HepG2 (cell line): ENCODE results near the gene ANKRD39. TPM values are rescaled to one million over a fixed set of nuclear protein-coding genes. Genes with fewer than 3 reads are reported as not detected.

Experiments used
- ARHGAP35 ChIP-seq: sonication (generic); formaldehyde crosslinking; IDR thresholded peaks from 2 replicates; pipeline ENCODE4 v1.9.0; 2022; ENCODE audit warnings: mild to moderate bottlenecking, inconsistent platforms, moderate library complexity, missing genetic modification reagents, borderline replicate concordance
- ARID2 ChIP-seq: sonication (generic); formaldehyde crosslinking; IDR thresholded peaks from 2 replicates; pipeline ENCODE4 v1.8.1; 2022; ENCODE audit warnings: mild to moderate bottlenecking, missing genetic modification reagents, borderline replicate concordance
- CAMTA2 ChIP-seq: sonication (generic); formaldehyde crosslinking; IDR thresholded peaks from 2 replicates; pipeline ENCODE4 v1.4.0; 2020; ENCODE audit warnings: mild to moderate bottlenecking, missing genetic modification reagents, borderline replicate concordance
- CCAR2 ChIP-seq: fragments of 200-400 bp; formaldehyde crosslinking; optimal IDR thresholded peaks from 2 replicates; pipeline ENCODE3; 2018; ENCODE audit warnings: low read depth, mild to moderate bottlenecking, low read length, moderate library complexity
- CEBPB ChIP-seq: IDR thresholded peaks from 2 replicates; pipeline ENCODE4 v1.6.1; 2011; ENCODE audit warnings: low read depth, low read length, improper control_type of control experiment, borderline replicate concordance
- ELF1 ChIP-seq: sonication (generic); formaldehyde crosslinking; IDR thresholded peaks from 2 replicates; pipeline ENCODE4 v1.4.0; 2020; ENCODE audit warnings: missing genetic modification reagents
- HHEX ChIP-seq: IDR thresholded peaks from 2 replicates; pipeline ENCODE4 v1.6.1; 2016; ENCODE audit warnings: control low read depth
- HOXA7 ChIP-seq: sonication (generic); formaldehyde crosslinking; IDR thresholded peaks from 2 replicates; pipeline ENCODE4 v1.8.1; 2022; ENCODE audit warnings: mild to moderate bottlenecking, missing genetic modification reagents, moderate library complexity
- JARID2 ChIP-seq: sonication (generic); formaldehyde crosslinking; IDR thresholded peaks from 2 replicates; pipeline ENCODE4 v1.8.1; 2023; ENCODE audit warnings: missing genetic modification reagents, inconsistent platforms; ENCODE audit not compliant: insufficient replicate concordance
- KDM6A ChIP-seq: IDR thresholded peaks from 2 replicates; pipeline ENCODE4 v1.6.1; 2016; ENCODE audit warnings: low read depth
- LCORL ChIP-seq, 2 experiments: fragments of 450-650 bp in 1 of 2; sonication (generic) in 1 of 2; formaldehyde crosslinking in 1 of 2; IDR thresholded peaks; 2 replicates each; pipeline versions ENCODE4 v1.5.0 to v1.6.1; 2017 to 2020; ENCODE audit warnings: antibody characterized with exemption in 1 of 2, missing genetic modification reagents in 1 of 2
- SETDB1 ChIP-seq: sonication (generic); formaldehyde crosslinking; IDR thresholded peaks from 2 replicates; pipeline ENCODE4 v1.5.1; 2020; ENCODE audit warnings: missing genetic modification reagents, mild to moderate bottlenecking, borderline replicate concordance
- THYN1 ChIP-seq: sonication (generic); formaldehyde crosslinking; IDR thresholded peaks from 2 replicates; pipeline ENCODE4 v1.8.1; 2023; ENCODE audit warnings: low read depth, mild to moderate bottlenecking, moderate library complexity, missing genetic modification reagents, borderline replicate concordance
- TOE1 ChIP-seq: sonication (generic); formaldehyde crosslinking; IDR thresholded peaks from 2 replicates; pipeline ENCODE4 v1.4.0; 2020; ENCODE audit warnings: mild to moderate bottlenecking, missing genetic modification reagents
- ZNF235 ChIP-seq: sonication (generic); formaldehyde crosslinking; IDR thresholded peaks from 2 replicates; pipeline ENCODE4 v1.8.1; 2023; ENCODE audit warnings: mild to moderate bottlenecking, missing genetic modification reagents, borderline replicate concordance
- ZNF672 ChIP-seq: sonication (generic); formaldehyde crosslinking; IDR thresholded peaks from 2 replicates; pipeline ENCODE4 v1.8.1; 2022; ENCODE audit warnings: missing genetic modification reagents
- ZNF766 ChIP-seq: sonication (generic); formaldehyde crosslinking; IDR thresholded peaks from 2 replicates; pipeline ENCODE4 v1.5.0; 2020; ENCODE audit warnings: missing genetic modification reagents, borderline replicate concordance
- polyA plus RNA-seq, 8 experiments: library from polyadenylated mRNA; depleted of rRNA in 3 of 8; stranded (reverse) in 7 of 8; unstranded in 1 of 8; fragments of >200 nt; fragmentation: Illumina TruSeq in 4 of 8; extraction: Trizol in 4 of 8; gene quantifications; 2 replicates each; pipeline versions ENCODE4 v1.2.1 to v1.2.3, GENCODE V29; 2011 to 2016; ENCODE audit warnings: low read depth in 4 of 8, missing spikeins in 1 of 8, mixed read lengths in 1 of 8; ENCODE audit not compliant: insufficient read depth in 1 of 8
- total RNA-seq, 5 experiments: library from RNA; depleted of rRNA; stranded (reverse); fragments of >200 nt; fragmentation: Illumina TruSeq; extraction: Trizol; gene quantifications; 2 replicates each; pipeline ENCODE4 v1.2.3, GENCODE V29; 2016; ENCODE audit warnings: low read depth in 1 of 5
- TF ChIP-seq, protein P1 (sequence below): sonication (generic); formaldehyde crosslinking; IDR thresholded peaks from 2 replicates; pipeline ENCODE4 v1.4.0; 2020; ENCODE audit warnings: mild to moderate bottlenecking, missing genetic modification reagents, borderline replicate concordance
- TF ChIP-seq, protein P2 (sequence below): sonication (generic); formaldehyde crosslinking; IDR thresholded peaks from 2 replicates; pipeline ENCODE4 v1.4.0; 2020; ENCODE audit warnings: missing genetic modification reagents
- TF ChIP-seq, protein P3 (sequence below): sonication (generic); formaldehyde crosslinking; IDR thresholded peaks from 2 replicates; pipeline ENCODE4 v1.5.1; 2020; ENCODE audit warnings: missing genetic modification reagents, mild to moderate bottlenecking, borderline replicate concordance
- TF ChIP-seq, protein P4 (sequence below): sonication (generic); formaldehyde crosslinking; IDR thresholded peaks from 2 replicates; pipeline ENCODE4 v1.5.1; 2020; ENCODE audit warnings: mild to moderate bottlenecking, missing genetic modification reagents, borderline replicate concordance

ANKRD39 gene
- total and polyA plus RNA-seq, 2 of the 13 experiments (the other 11 are each of a cell fraction or from before 2014, with no cell fraction given) = 23.2 to 24.8 TPM

DNA sequence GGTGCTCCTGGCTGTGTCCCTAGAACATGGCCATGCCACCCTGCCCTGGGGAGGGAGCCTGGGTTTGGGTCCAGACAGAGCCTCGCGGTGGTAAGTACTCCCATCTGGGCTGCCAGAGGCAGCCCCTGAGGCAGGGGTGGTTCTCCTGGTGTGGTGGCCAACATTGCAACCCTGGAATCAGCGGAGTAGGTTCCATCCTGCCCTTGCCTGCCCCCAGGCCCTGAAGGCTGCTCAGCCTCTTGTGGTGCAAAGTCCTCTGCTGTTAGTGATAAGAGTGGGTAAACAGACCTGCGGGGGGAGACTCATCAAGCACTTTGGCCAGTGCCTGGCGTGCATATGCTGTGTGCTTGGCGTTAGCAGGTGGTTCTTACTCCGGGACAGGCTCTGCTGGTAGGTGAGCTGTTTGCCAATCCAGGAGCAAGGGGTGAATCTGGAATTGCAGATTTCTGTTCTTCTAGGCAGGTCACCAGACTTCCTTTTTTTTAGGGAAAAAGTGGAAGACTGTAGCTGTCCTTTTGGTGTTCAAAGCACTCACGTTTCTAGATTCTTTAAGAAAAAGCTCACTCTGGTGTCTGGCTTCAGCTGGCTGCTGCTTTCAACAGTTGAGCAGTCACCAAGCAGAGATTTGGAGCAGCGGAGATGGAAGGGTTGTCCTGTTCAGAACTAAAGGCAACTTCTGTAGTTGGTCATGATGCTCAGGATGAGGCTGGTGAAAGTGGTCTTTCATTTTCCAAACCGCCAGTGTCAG lies 38.5 kb downstream of the ANKRD39 start (continued):
- TF ChIP-seq, protein P1, sequence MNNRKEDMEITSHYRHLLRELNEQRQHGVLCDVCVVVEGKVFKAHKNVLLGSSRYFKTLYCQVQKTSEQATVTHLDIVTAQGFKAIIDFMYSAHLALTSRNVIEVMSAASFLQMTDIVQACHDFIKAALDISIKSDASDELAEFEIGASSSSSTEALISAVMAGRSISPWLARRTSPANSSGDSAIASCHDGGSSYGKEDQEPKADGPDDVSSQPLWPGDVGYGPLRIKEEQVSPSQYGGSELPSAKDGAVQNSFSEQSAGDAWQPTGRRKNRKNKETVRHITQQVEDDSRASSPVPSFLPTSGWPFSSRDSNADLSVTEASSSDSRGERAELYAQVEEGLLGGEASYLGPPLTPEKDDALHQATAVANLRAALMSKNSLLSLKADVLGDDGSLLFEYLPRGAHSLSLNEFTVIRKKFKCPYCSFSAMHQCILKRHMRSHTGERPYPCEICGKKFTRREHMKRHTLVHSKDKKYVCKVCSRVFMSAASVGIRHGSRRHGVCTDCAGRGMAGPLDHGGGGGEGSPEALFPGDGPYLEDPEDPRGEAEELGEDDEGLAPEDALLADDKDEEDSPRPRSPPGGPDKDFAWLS (CRISPR knock-in tag) = no peak
- TF ChIP-seq, protein P2, sequence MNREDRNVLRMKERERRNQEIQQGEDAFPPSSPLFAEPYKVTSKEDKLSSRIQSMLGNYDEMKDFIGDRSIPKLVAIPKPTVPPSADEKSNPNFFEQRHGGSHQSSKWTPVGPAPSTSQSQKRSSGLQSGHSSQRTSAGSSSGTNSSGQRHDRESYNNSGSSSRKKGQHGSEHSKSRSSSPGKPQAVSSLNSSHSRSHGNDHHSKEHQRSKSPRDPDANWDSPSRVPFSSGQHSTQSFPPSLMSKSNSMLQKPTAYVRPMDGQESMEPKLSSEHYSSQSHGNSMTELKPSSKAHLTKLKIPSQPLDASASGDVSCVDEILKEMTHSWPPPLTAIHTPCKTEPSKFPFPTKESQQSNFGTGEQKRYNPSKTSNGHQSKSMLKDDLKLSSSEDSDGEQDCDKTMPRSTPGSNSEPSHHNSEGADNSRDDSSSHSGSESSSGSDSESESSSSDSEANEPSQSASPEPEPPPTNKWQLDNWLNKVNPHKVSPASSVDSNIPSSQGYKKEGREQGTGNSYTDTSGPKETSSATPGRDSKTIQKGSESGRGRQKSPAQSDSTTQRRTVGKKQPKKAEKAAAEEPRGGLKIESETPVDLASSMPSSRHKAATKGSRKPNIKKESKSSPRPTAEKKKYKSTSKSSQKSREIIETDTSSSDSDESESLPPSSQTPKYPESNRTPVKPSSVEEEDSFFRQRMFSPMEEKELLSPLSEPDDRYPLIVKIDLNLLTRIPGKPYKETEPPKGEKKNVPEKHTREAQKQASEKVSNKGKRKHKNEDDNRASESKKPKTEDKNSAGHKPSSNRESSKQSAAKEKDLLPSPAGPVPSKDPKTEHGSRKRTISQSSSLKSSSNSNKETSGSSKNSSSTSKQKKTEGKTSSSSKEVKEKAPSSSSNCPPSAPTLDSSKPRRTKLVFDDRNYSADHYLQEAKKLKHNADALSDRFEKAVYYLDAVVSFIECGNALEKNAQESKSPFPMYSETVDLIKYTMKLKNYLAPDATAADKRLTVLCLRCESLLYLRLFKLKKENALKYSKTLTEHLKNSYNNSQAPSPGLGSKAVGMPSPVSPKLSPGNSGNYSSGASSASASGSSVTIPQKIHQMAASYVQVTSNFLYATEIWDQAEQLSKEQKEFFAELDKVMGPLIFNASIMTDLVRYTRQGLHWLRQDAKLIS = 0 out of 2 replicates have a peak, but pooled peaks have one; percentile 10
- TF ChIP-seq CEBPB = 0 out of 2 replicates have a peak, but pooled peaks have one; percentile 5
- TF ChIP-seq HHEX (CRISPR knock-in tag) = peak; percentile 84
- TF ChIP-seq KDM6A (CRISPR knock-in tag) = peak; percentile 98
- TF ChIP-seq, protein P3, sequence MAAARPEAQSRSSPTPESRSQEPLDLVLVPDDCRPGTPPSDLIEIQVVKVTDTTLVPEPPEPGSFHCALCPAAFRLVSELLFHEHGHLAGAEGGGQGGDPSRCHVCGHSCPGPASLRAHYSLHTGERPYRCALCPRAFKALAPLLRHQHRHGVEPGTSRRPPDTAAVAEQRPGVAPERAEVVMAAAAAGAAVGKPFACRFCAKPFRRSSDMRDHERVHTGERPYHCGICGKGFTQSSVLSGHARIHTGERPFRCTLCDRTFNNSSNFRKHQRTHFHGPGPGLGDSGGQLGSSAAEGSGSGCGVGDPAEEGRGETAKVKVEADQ (CRISPR knock-in tag) = peak; percentile 69; the same call in 1 of the 2 replicates
- no peak for TF ChIP-seq SETDB1 (CRISPR knock-in tag)
- TF ChIP-seq ELF1 (CRISPR knock-in tag) = peak; percentile 45; the same call in 1 of the 2 replicates
- no peak for TF ChIP-seq ZNF672 (CRISPR knock-in tag)
- no peak for TF ChIP-seq TOE1 (CRISPR knock-in tag)
- TF ChIP-seq ZNF766 (CRISPR knock-in tag) = 0 out of 2 replicates have a peak, but pooled peaks have one; percentile 61
- 0 out of 2 replicates have a peak, but pooled peaks have one; percentile 10 for TF ChIP-seq LCORL (IDR thresholded peaks at IDR 0.05)
- peak; percentile 99 for TF ChIP-seq LCORL (CRISPR knock-in tag; IDR thresholded peaks at IDR 0.05)
- no peak for TF ChIP-seq CAMTA2 (CRISPR knock-in tag)
- TF ChIP-seq, protein P4, sequence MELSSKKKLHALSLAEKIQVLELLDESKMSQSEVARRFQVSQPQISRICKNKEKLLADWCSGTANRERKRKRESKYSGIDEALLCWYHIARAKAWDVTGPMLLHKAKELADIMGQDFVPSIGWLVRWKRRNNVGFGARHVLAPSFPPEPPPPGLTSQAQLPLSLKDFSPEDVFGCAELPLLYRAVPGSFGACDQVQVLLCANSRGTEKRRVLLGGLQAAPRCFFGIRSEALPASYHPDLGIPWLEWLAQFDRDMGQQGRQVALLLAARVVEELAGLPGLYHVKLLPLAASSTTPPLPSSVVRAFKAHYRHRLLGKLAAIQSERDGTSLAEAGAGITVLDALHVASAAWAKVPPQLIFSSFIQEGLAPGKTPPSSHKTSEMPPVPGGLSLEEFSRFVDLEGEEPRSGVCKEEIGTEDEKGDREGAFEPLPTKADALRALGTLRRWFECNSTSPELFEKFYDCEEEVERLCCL (CRISPR knock-in tag) = no peak
- TF ChIP-seq ARHGAP35 (CRISPR knock-in tag) = no peak
- TF ChIP-seq ZNF235 (CRISPR knock-in tag) = no peak
- no peak for TF ChIP-seq THYN1 (CRISPR knock-in tag)
- peak; percentile 89 for TF ChIP-seq CCAR2
- peak; percentile 65; the same call in 1 of the 2 replicates for TF ChIP-seq ARID2
- no peak for TF ChIP-seq HOXA7 (CRISPR knock-in tag)
- TF ChIP-seq JARID2 (CRISPR knock-in tag) = no peak
